GM21367 (cell line): Measurements from ENCODE around the gene PTPRN2.
"Not testable (repeated sequence)": the region's sequence is repeated elsewhere in the genome, so short reads cannot be mapped to it uniquely, and the experiment has no call there.

Source experiments
- ATAC-seq: cut with Tn5 transposase; IDR thresholded peaks from one replicate; pipeline ENCODE4 v1.9.1; 2021; ENCODE audit not compliant: unreplicated experiment

Gene PTPRN2

GRCh38 chr7:157604661-157605381 lies 982.8 kb downstream of the PTPRN2 start:
- ATAC-seq = no peak

GRCh38 chr7:157603716-157604115 lies 983.9 kb downstream of the PTPRN2 start:
- ATAC-seq = no peak

GRCh38 chr7:157603005-157603404 lies 984.6 kb downstream of the PTPRN2 start:
- ATAC-seq = no peak

GRCh38 chr7:157602581-157602980 lies 985.0 kb downstream of the PTPRN2 start:
- ATAC-seq = no peak

GRCh38 chr7:157602156-157602555 lies 985.5 kb downstream of the PTPRN2 start:
- no peak for ATAC-seq

GRCh38 chr7:157601530-157601929 lies 986.1 kb downstream of the PTPRN2 start:
- ATAC-seq = no peak

GRCh38 chr7:157599491-157599890 lies 988.1 kb downstream of the PTPRN2 start:
- ATAC-seq = no peak

GRCh38 chr7:157597562-157597961 lies 990.1 kb downstream of the PTPRN2 start:
- ATAC-seq = no peak

- ATAC-seq = no peak
Measured at GRCh38 chr7:157596881-157597280, 990.7 kb downstream of the PTPRN2 start.

GRCh38 chr7:157596471-157596870 lies 991.2 kb downstream of the PTPRN2 start:
- ATAC-seq = no peak

GRCh38 chr7:157596026-157596425 lies 991.6 kb downstream of the PTPRN2 start:
- ATAC-seq = no peak

- ATAC-seq = no peak
Measured at GRCh38 chr7:157595086-157595855, 992.4 kb downstream of the PTPRN2 start.

- ATAC-seq = no peak
Measured at GRCh38 chr7:157594306-157594705, 993.3 kb downstream of the PTPRN2 start.

- ATAC-seq = no peak
Measured at GRCh38 chr7:157593541-157593940, 994.1 kb downstream of the PTPRN2 start.

GRCh38 chr7:157592636-157593320 lies 994.8 kb downstream of the PTPRN2 start:
- ATAC-seq = not testable (repeated sequence)

GRCh38 chr7:157590526-157590925 lies 997.1 kb downstream of the PTPRN2 start:
- ATAC-seq = no peak

- ATAC-seq = no peak
Measured at GRCh38 chr7:157589680-157590079, 997.9 kb downstream of the PTPRN2 start.

- no peak for ATAC-seq
Measured at GRCh38 chr7:157587805-157588560, 999.6 kb downstream of the PTPRN2 start.

GRCh38 chr7:157587051-157587804 lies 1000.4 kb downstream of the PTPRN2 start:
- no peak for ATAC-seq

GRCh38 chr7:157586426-157586955 lies 1001.1 kb downstream of the PTPRN2 start:
- no peak for ATAC-seq
